ENCODE data around the gene LMO7.

Gene LMO7

GRCh38 chr13:75795274-75795673, 159.1 kb downstream of the LMO7 start:
- no peak overlapping the region for H3K4me3 ChIP-seq (ENCODE audit: low read depth, low read length)
- DNase-seq (ENCODE audit: low read depth), result no peak
- no peak for TF ChIP-seq CTCF (conservative IDR thresholded peaks at IDR 0.05; ENCODE audit: low read depth, low read length)

- DNase-seq (ENCODE audit: low read depth), result no peak
- H3K4me3 ChIP-seq (ENCODE audit: low read depth, low read length), result no peak overlapping the region
- no peak for TF ChIP-seq CTCF (conservative IDR thresholded peaks at IDR 0.05; ENCODE audit: low read depth, low read length)
Observed at GRCh38 chr13:75796825-75797224, 160.7 kb downstream of the LMO7 start.

GRCh38 chr13:75797239-75797638, 161.1 kb downstream of the LMO7 start:
- H3K4me3 ChIP-seq (ENCODE audit: low read depth, low read length), result no peak overlapping the region
- TF ChIP-seq CTCF (conservative IDR thresholded peaks at IDR 0.05; ENCODE audit: low read depth, low read length), result no peak
- DNase-seq (ENCODE audit: low read depth), result no peak

GRCh38 chr13:75797719-75798118, 161.6 kb downstream of the LMO7 start:
- no peak for DNase-seq (ENCODE audit: low read depth)
- H3K4me3 ChIP-seq (ENCODE audit: low read depth, low read length), result no peak overlapping the region
- TF ChIP-seq CTCF (conservative IDR thresholded peaks at IDR 0.05; ENCODE audit: low read depth, low read length), result no peak

GRCh38 chr13:75798353-75799255, 162.5 kb downstream of the LMO7 start:
- no peak overlapping the region for H3K4me3 ChIP-seq (ENCODE audit: low read depth, low read length)
- TF ChIP-seq CTCF (conservative IDR thresholded peaks at IDR 0.05; ENCODE audit: low read depth, low read length), result no peak
- DNase-seq (ENCODE audit: low read depth), result peak; percentile 35

- no peak for TF ChIP-seq CTCF (conservative IDR thresholded peaks at IDR 0.05; ENCODE audit: low read depth, low read length)
- DNase-seq (ENCODE audit: low read depth), result no peak
- H3K4me3 ChIP-seq (ENCODE audit: low read depth, low read length), result no peak overlapping the region
Observed at GRCh38 chr13:75800545-75800944, 164.4 kb downstream of the LMO7 start.
